PC-9 (cell line): ENCODE results near the gene GIPR. TPM values are rescaled to one million over a fixed set of nuclear protein-coding genes. Genes with fewer than 3 reads are reported as not detected.

ENCODE experiments used
- BruUV-seq: library from RNA; stranded (reverse); fragments of 400-500 nt; replicated peaks from 2 replicates; lab custom pipeline; 2021; lab: Mats Ljungman, UMichigan
- CTCF ChIA-PET: fragments of 300-600 bp; sonication (Branson Sonifier 250); formaldehyde crosslinking; loops from one replicate; lab custom pipeline; 2022; ENCODE audit warnings: antibody characterized with exemption; lab: Charles Lee
- POLR2A ChIA-PET: fragments of 300-600 bp; sonication (Branson Sonifier 250); formaldehyde crosslinking; loops from one replicate; lab custom pipeline; 2022; ENCODE audit warnings: antibody characterized with exemption; ENCODE audit not compliant: unreplicated experiment; lab: Charles Lee
- DNase-seq, 2 experiments: peaks; one replicate each; pipeline versions ENCODE4 v3.0.0 to v3.0.0-alpha.2; 2015 to 2022; ENCODE audit warnings: mixed read lengths in 1 of 2
- H2AFZ ChIP-seq: fragments of 200-600 bp; sonication (generic); 2 replicates; pipeline ENCODE4 v1.8.1; 2017; ENCODE audit warnings: antibody characterized with exemption
- H3F3A ChIP-seq: fragments of 200-600 bp; sonication (generic); 2 replicates; pipeline ENCODE4 v1.8.1; 2017; ENCODE audit warnings: antibody characterized with exemption, mild to moderate bottlenecking, low read depth; ENCODE audit not compliant: insufficient read depth
- H3K27ac ChIP-seq: fragments of 200-600 bp; sonication (generic); 2 replicates; pipeline ENCODE4 v1.6.1; 2016; ENCODE audit warnings: mixed run types
- H3K27me3 ChIP-seq: fragments of 200-600 bp; sonication (generic); 2 replicates; pipeline ENCODE4 v1.6.1; 2016; ENCODE audit warnings: low read depth, mixed run types; ENCODE audit not compliant: insufficient read depth
- H3K36me3 ChIP-seq: fragments of 200-600 bp; sonication (generic); 2 replicates; pipeline ENCODE4 v1.6.1; 2016; ENCODE audit warnings: low read depth, mixed run types
- H3K4me1 ChIP-seq: fragments of 200-600 bp; sonication (generic); replicated peaks from 2 replicates; pipeline ENCODE4 v1.6.1; 2016; ENCODE audit warnings: mixed run types; ENCODE audit not compliant: insufficient read depth
- H3K4me2 ChIP-seq: fragments of 200-600 bp; sonication (generic); 2 replicates; pipeline ENCODE4 v1.6.1; 2017; ENCODE audit warnings: mixed run types
- H3K4me3 ChIP-seq: fragments of 200-600 bp; sonication (generic); 2 replicates; pipeline ENCODE4 v1.6.1; 2016; ENCODE audit warnings: mixed run types
- H3K79me2 ChIP-seq: fragments of 200-600 bp; sonication (generic); 2 replicates; pipeline ENCODE4 v1.6.1; 2017; ENCODE audit warnings: low read depth, mixed run types
- H3K9me2 ChIP-seq: fragments of 200-600 bp; sonication (generic); 2 replicates; pipeline ENCODE4 v1.8.1; 2017; ENCODE audit warnings: mild to moderate bottlenecking; ENCODE audit not compliant: insufficient read depth
- H3K9me3 ChIP-seq: fragments of 200-600 bp; sonication (generic); 2 replicates; pipeline ENCODE4 v1.8.1; 2016; ENCODE audit warnings: low read depth; ENCODE audit not compliant: insufficient read depth
- H4K20me1 ChIP-seq: fragments of 200-600 bp; sonication (generic); 2 replicates; pipeline ENCODE4 v1.8.1; 2017; ENCODE audit not compliant: insufficient read depth
- EZH2 ChIP-seq: fragments of 200-600 bp; sonication (generic); IDR thresholded peaks from 2 replicates; pipeline ENCODE4 v1.8.0; 2017; ENCODE audit warnings: antibody characterized with exemption, low read depth
- intact Hi-C: fragments of 100-400 bp; cut with micrococcal nuclease; formaldehyde crosslinking; loops from one replicate; pipeline ENCODE4 v1.10.0; 2022; ENCODE audit not compliant: unreplicated experiment
- microRNA-seq: library from miRNA; unstranded; fragments of <30 nt; microRNA quantifications from one replicate; pipeline ENCODE4 v1.2.0, GENCODE V29; 2021; ENCODE audit warnings: borderline number of aligned reads, borderline replicate concordance
- total RNA-seq: library from RNA; stranded (reverse); gene quantifications from 2 replicates; pipeline ENCODE4 v1.2.3, GENCODE V29; 2021

GIPR gene
- total RNA-seq, 1 experiment from 2014 or later, result 5.8 TPM

DNA sequence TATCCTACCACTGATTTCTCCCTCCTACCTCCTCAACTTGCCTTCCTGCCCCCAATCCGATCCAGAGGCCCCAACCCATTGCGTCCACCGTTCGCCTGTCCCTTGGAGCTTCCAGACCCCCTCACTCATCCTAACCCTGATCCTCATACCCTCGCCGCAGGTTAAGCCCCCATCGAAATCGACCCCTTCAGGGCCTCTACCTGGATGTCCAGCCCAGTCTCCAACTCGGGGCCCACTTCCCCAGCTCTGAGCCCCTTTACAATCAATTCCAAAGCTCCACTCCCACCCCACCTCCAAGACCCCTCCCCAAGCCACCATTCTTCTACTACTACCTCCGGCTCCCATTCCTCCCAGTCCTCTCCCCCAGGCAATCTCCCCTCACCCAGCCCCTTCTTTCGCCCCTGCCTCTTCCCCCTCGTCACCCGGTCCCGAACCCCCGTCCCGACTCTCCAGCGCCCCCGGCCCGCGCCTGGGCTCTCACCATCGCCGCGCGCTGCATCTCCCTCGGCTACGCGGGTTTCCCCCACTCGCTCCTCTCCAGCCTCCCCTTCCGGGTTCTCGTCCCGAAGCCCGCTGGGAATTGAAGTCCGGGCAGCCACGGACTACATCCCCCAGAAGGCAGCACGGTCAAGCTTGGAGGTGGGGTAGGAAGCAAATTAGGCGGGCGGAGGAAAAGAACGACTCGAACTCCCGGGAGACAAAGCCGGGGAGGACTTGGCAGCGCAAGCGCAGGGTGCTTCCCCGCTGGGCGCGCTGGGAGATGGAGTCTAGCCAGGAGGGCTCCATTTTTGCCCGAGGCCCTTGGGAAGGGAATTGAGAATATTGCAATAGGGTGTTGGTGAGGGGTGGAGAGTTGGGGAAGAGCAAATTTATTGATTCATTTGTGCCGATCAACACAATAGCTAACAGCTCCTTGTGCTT is 62.6 kb downstream of the GIPR start, which contains the start of gene FBXO46:
Gene FBXO46 (minus strand): TSS at position 529 of the 921 bp plus-strand sequence. CDS start 17,401 bp downstream, outside the sequence.
- no peak for TF ChIP-seq EZH2
- no peaks in the 10 kb centered on the region for H3K9me3 ChIP-seq
- peak; percentile 94 to 97 for DNase-seq
- no TSS peak for BruUV-seq
- no peaks in the 10 kb centered on the region for H3K27me3 ChIP-seq
- peaks cover 9% of the 10 kb centered on the region for H3K4me1 ChIP-seq
- peak within 1 kb of the TSS; percentile 93 for H3K4me3 ChIP-seq
- peaks cover 18% of the 10 kb centered on the region; the same call in 1 of the 2 replicates for H4K20me1 ChIP-seq
- H3F3A ChIP-seq, result peaks cover 22% of the 10 kb centered on the region; the same call in 1 of the 2 replicates
- intact Hi-C loops, result loop anchor here (2.0 kb wide), 1 partner anchor 38 kb away; the partner anchor contains the start of gene SIX5
- peaks cover 4% of the 10 kb centered on the region; the same call in 1 of the 2 replicates for H3K36me3 ChIP-seq
- H3K9me2 ChIP-seq, result no peaks in the 10 kb centered on the region
- H3K4me2 ChIP-seq, result peak within 1 kb of the TSS; percentile 95
- peak within 1 kb of the TSS; percentile 46 for H3K27ac ChIP-seq
- ChIA-PET CTCF (interaction anchor here (0.6 to 1.2 kb wide), 4 partner anchors 39 to 155 kb away, joined by 3 to 12 read pairs (median 8); partner anchors contain the start of gene IRF2BP1), POLR2A (interaction anchor here (0.5 to 0.9 kb wide), 7 partner anchors 11 to 217 kb away, joined by 3 to 29 read pairs (median 4); partner anchors contain the start of gene SIX5)
- H3K79me2 ChIP-seq, result peaks cover 51% of the 10 kb centered on the region
- H2AFZ ChIP-seq, result peak within 1 kb of the TSS; percentile 79

Small RNA genes lying within 50 kb of the gene (microRNA-seq; reads per million reads assigned to microRNA genes)
- gene MIR330 (114 reads per million, percentile 53 among the genes with 10 or more reads in this experiment), gene MIR642A (not detected), gene MIR642B (not detected)

Other genes starting within 250 kb of the GIPR start
- gene ERCC1, start 244.3 kb upstream of the GIPR start, total RNA-seq, result 102 and 138 TPM in 2 replicates
- gene FOSB, start 200.2 kb upstream of the GIPR start, total RNA-seq, result 7.9 and 16.5 TPM in 2 replicates
- 49.6 and 50.1 TPM in 2 replicates for gene RTN2, start 171.2 kb upstream of the GIPR start, total RNA-seq
- 5.0 and 9.5 TPM in 2 replicates for gene PPM1N, start 169.8 kb upstream of the GIPR start, total RNA-seq
- gene VASP, start 160.7 kb upstream of the GIPR start, total RNA-seq, result 123 and 155 TPM in 2 replicates
- 10.8 and 15.2 TPM in 2 replicates for gene OPA3, start 83.4 kb upstream of the GIPR start, total RNA-seq
- gene GPR4, start 66.0 kb upstream of the GIPR start, total RNA-seq, result not detected in 2 replicates
- 61.7 and 68.9 TPM in 2 replicates for gene EML2, start 28.8 kb upstream of the GIPR start, total RNA-seq
- gene SNRPD2, start 23.7 kb downstream of the GIPR start, total RNA-seq, result 718 and 740 TPM in 2 replicates
- 27.6 and 42.8 TPM in 2 replicates for gene QPCTL, start 24.4 kb downstream of the GIPR start, total RNA-seq
- gene FBXO46, start 62.7 kb downstream of the GIPR start, total RNA-seq, result 33.3 and 45.5 TPM in 2 replicates
- not detected in 2 replicates for gene MEIOSIN, start 65.2 kb downstream of the GIPR start, total RNA-seq
- gene SIX5, start 101.0 kb downstream of the GIPR start, total RNA-seq, result 27.6 and 31.1 TPM in 2 replicates
- 110 and 132 TPM in 2 replicates for gene DMPK, start 114.3 kb downstream of the GIPR start, total RNA-seq
- gene DMWD, start 124.6 kb downstream of the GIPR start, total RNA-seq, result 66.7 and 71.1 TPM in 2 replicates
- 0.38 and 0.39 TPM in 2 replicates for gene RSPH6A, start 147.1 kb downstream of the GIPR start, total RNA-seq
- gene SYMPK, start 194.9 kb downstream of the GIPR start, total RNA-seq, result 85.5 and 121 TPM in 2 replicates
- not detected in 2 replicates for gene FOXA3, start 196.1 kb downstream of the GIPR start, total RNA-seq
- gene IRF2BP1, start 217.9 kb downstream of the GIPR start, total RNA-seq, result 24.7 and 29.8 TPM in 2 replicates
- 13.6 TPM in 2 replicates for gene MYPOP, start 234.4 kb downstream of the GIPR start, total RNA-seq
- not detected in 2 replicates for gene NANOS2, start 246.6 kb downstream of the GIPR start, total RNA-seq